Right lobe of liver (tissue), 4 donors: ENCODE data around the gene SAMD8.

Source experiments
- POLR2A ChIP-seq: fragments of 450-650 bp; IDR thresholded peaks from one replicate; pipeline ENCODE4 v1.6.1; 2017; ENCODE audit warnings: antibody characterized with exemption, mild to moderate bottlenecking
- TF ChIP-seq, protein P1 (sequence below), 4 donors: fragments of 200-600 bp in 3 of 4; fragments of 450-650 bp in 1 of 4; IDR thresholded peaks; one replicate each; pipeline versions ENCODE4 v1.5.1 to v1.8.0; 2016 to 2022; ENCODE audit warnings: antibody characterized with exemption in 4 of 4, mild to moderate bottlenecking in 2 of 4
- donor health status: DM: no; HTN: no; CAD: no.
- donor health status: DM: no; HTN: no; CAD: no.
- donor health status: DM: no; HTN: yes; CAD: no.

DNA sequence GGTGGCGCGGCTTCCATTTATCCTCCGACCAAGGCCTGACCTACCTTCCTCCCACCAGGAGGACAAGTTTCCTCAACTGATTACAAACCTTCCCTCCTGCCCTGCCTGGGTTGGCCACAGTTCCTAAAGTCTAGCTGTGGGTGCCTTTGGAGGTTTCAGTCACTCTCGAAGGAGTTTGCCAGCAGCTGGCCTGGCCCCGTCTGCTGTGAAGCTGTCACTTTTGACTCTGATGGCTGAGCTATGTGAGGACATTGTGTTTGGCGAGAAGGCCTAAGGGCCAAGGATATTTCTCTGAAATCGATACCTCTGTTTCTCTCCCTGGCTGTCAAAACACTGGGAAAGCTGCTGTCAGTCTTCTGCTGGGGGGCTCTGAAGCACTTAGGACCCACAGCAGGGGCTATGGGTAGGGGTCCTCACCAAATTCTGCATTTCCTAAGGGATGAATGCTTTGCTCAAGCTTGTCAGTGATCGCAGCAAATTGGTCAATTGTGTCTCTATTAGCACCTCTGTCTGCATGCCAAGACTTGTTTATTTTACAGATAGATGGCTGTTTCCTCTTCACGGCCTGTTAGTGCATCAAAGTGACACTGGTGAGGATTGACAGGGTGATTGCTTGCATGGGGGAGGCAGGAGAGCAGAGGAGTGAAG is 31.9 kb upstream of the SAMD8 start:
- TF ChIP-seq, protein P1, sequence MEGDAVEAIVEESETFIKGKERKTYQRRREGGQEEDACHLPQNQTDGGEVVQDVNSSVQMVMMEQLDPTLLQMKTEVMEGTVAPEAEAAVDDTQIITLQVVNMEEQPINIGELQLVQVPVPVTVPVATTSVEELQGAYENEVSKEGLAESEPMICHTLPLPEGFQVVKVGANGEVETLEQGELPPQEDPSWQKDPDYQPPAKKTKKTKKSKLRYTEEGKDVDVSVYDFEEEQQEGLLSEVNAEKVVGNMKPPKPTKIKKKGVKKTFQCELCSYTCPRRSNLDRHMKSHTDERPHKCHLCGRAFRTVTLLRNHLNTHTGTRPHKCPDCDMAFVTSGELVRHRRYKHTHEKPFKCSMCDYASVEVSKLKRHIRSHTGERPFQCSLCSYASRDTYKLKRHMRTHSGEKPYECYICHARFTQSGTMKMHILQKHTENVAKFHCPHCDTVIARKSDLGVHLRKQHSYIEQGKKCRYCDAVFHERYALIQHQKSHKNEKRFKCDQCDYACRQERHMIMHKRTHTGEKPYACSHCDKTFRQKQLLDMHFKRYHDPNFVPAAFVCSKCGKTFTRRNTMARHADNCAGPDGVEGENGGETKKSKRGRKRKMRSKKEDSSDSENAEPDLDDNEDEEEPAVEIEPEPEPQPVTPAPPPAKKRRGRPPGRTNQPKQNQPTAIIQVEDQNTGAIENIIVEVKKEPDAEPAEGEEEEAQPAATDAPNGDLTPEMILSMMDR (IDR thresholded peaks at IDR 0.05): no peak
- TF ChIP-seq POLR2A: no peak
